ENCODE results near the gene POLR3B. TPM values are rescaled to one million over a fixed set of nuclear protein-coding genes. Genes with fewer than 3 reads are reported as not detected.

The POLR3B gene
- total RNA-seq, 1 donor from 2014 or later = 11.8 TPM

GRCh38 chr12:106327309-106327869 lies 30.2 kb upstream of the POLR3B start:
- TF ChIP-seq CTCF (IDR thresholded peaks at IDR 0.05; ENCODE audit: unreplicated experiment) = no peak
- no peaks in the 10 kb centered on the region for H3K27me3 Mint-ChIP-seq
- H3K4me3 Mint-ChIP-seq (ENCODE audit: low read depth) = no peak overlapping the region
- H3K9me3 Mint-ChIP-seq (ENCODE audit: low read depth) = no peaks in the 10 kb centered on the region
- H3K36me3 Mint-ChIP-seq (ENCODE audit: insufficient read depth) = peaks cover 14% of the 10 kb centered on the region
- no peaks in the 10 kb centered on the region for H3K4me1 Mint-ChIP-seq (ENCODE audit: low read depth)
- DNase-seq (ENCODE audit: low spot score, unreplicated experiment) = no peak
- no peak overlapping the region for H3K27ac Mint-ChIP-seq

GRCh38 chr12:106328735-106329134 lies 28.8 kb upstream of the POLR3B start:
- no peak overlapping the region for H3K4me3 Mint-ChIP-seq (ENCODE audit: low read depth)
- no peak overlapping the region for H3K27ac Mint-ChIP-seq
- H3K4me1 Mint-ChIP-seq (ENCODE audit: low read depth) = no peaks in the 10 kb centered on the region
- no peaks in the 10 kb centered on the region for H3K27me3 Mint-ChIP-seq
- peaks cover 11% of the 10 kb centered on the region for H3K36me3 Mint-ChIP-seq (ENCODE audit: insufficient read depth)
- no peak for DNase-seq (ENCODE audit: low spot score, unreplicated experiment)
- no peak for TF ChIP-seq CTCF (IDR thresholded peaks at IDR 0.05; ENCODE audit: unreplicated experiment)
- no peaks in the 10 kb centered on the region for H3K9me3 Mint-ChIP-seq (ENCODE audit: low read depth)

GRCh38 chr12:106329231-106329982 lies 28.1 kb upstream of the POLR3B start:
- Mint-ChIP-seq H3K4me3 (ENCODE audit: low read depth) (no peak overlapping the region), H3K27me3 (no peaks in the 10 kb centered on the region), H3K36me3 (ENCODE audit: insufficient read depth) (peaks cover 9% of the 10 kb centered on the region), H3K27ac (no peak overlapping the region), H3K4me1 (ENCODE audit: low read depth) (no peaks in the 10 kb centered on the region), H3K9me3 (ENCODE audit: low read depth) (no peaks in the 10 kb centered on the region)
- no peak for TF ChIP-seq CTCF (IDR thresholded peaks at IDR 0.05; ENCODE audit: unreplicated experiment)
- DNase-seq (ENCODE audit: low spot score, unreplicated experiment) = no peak

GRCh38 chr12:106331599-106331998 lies 25.9 kb upstream of the POLR3B start:
- Mint-ChIP-seq H3K9me3 (ENCODE audit: low read depth) (no peaks in the 10 kb centered on the region), H3K4me3 (ENCODE audit: low read depth) (no peak overlapping the region), H3K4me1 (ENCODE audit: low read depth) (no peaks in the 10 kb centered on the region), H3K27me3 (no peaks in the 10 kb centered on the region), H3K27ac (no peak overlapping the region), H3K36me3 (ENCODE audit: insufficient read depth) (peaks cover 8% of the 10 kb centered on the region)
- no peak for TF ChIP-seq CTCF (IDR thresholded peaks at IDR 0.05; ENCODE audit: unreplicated experiment)
- DNase-seq (ENCODE audit: low spot score, unreplicated experiment) = no peak

DNA sequence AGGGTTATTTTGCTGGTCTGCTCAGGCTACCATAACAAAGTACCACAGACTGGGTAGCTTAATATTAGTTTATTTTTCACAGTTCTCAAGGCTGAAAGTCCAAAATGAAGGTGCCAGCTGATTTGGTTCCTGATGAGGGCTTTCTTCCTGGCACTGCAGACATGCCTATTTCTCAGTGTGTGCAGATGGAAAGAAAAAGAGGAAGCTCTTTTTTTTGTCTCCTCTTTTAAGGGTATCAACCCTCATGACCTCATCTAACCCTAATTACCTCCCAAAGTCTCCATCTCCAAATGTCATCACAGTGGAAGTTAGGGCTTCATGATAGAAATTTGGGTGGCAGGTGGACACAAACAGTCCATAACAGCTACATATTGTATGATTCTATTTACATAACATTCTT lies 25.0 kb upstream of the POLR3B start:
- no peak for TF ChIP-seq CTCF (IDR thresholded peaks at IDR 0.05; ENCODE audit: unreplicated experiment)
- Mint-ChIP-seq H3K27me3 (no peaks in the 10 kb centered on the region), H3K36me3 (ENCODE audit: insufficient read depth) (peaks cover 8% of the 10 kb centered on the region), H3K9me3 (ENCODE audit: low read depth) (no peaks in the 10 kb centered on the region), H3K4me3 (ENCODE audit: low read depth) (no peak overlapping the region), H3K4me1 (ENCODE audit: low read depth) (no peaks in the 10 kb centered on the region), H3K27ac (no peak overlapping the region)
- DNase-seq (ENCODE audit: low spot score, unreplicated experiment) = no peak
